Upper lobe of right lung (tissue), 1 donor: ENCODE results near the gene UBE2L3. TPM values are rescaled to one million over a fixed set of nuclear protein-coding genes. Genes with fewer than 3 reads are reported as not detected.
"Not testable (repeated sequence)": the region's sequence is repeated elsewhere in the genome, so short reads cannot be mapped to it uniquely, and the experiment has no call there.

ENCODE experiments used
- ATAC-seq: fragments of 200-7000 bp; cut with Tn5 transposase; one replicate; pipeline ENCODE4 v1.9.1; 2020; ENCODE audit warnings: mild to moderate bottlenecking, moderate library complexity
- DNase-seq: peaks from one replicate; pipeline ENCODE4 v3.0.0-alpha.2; 2020
- H3K27ac ChIP-seq: fragments of 200-600 bp; one replicate; pipeline ENCODE4 v1.8.0; 2022
- H3K27me3 ChIP-seq: fragments of 200-600 bp; one replicate; pipeline ENCODE4 v1.8.0; 2022; ENCODE audit warnings: mild to moderate bottlenecking
- H3K36me3 ChIP-seq: fragments of 200-600 bp; one replicate; pipeline ENCODE4 v1.8.0; 2022
- H3K4me1 ChIP-seq: fragments of 200-600 bp; one replicate; pipeline ENCODE4 v1.8.0; 2022
- H3K4me3 ChIP-seq: fragments of 200-600 bp; one replicate; pipeline ENCODE4 v1.8.0; 2022; ENCODE audit warnings: mild to moderate bottlenecking
- H3K9me3 ChIP-seq: fragments of 200-600 bp; one replicate; pipeline ENCODE4 v1.8.0; 2022
- CTCF ChIP-seq: fragments of 200-600 bp; IDR thresholded peaks from one replicate; pipeline ENCODE4 v1.8.0; 2022; ENCODE audit warnings: antibody characterized with exemption
- intact Hi-C: fragments of 100-400 bp; cut with DNase I; formaldehyde crosslinking; loops from one replicate; pipeline ENCODE4 v1.11.0; 2022
- total RNA-seq: library from RNA; stranded (reverse); fragmentation: NEBNext Ultra II Directional; extraction: Animal tissue kit (Norgen Biotek cat#: 25700); gene quantifications from one replicate; pipeline ENCODE4 v1.2.1, GENCODE V29; 2021
- donor health status: DM: no; HTN: yes; CAD: no; lungs with severe emphysema.

UBE2L3 gene
- total RNA-seq, 1 donor from 2014 or later: 45.7 TPM

DNA sequence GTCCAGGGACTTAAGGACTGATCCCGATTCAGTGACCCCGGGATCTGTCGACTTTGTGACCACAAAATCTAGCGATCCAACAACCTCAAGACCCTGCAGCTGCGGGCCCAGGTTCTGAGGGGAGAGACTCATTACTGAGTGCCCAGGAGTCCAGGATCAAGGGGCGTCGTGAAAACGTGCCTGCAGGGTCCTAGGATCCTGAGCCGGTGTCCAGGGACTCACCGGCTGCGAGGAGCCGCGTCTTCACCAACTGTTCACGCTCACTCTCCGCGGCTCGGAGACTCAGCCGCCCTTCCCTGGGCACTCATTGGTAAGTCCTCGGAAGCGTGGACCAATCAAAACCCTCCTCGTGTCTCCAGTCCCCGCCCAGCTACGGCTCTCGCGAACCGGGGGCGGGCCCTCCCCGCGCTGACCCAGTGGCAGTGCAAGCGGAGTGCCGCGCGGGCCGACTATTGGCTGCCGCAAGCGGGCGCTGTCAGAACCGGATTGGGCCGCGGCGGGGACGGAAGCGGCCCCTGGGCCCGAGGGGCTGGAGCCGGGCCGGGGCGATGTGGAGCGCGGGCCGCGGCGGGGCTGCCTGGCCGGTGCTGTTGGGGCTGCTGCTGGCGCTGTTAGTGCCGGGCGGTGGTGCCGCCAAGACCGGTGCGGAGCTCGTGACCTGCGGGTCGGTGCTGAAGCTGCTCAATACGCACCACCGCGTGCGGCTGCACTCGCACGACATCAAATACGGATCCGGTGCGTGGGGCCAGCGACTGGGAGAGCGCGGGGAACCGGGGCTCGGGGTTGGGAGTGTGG, 74.5 kb downstream of the UBE2L3 start, which contains the start of gene SDF2L1:
SDF2L1 (plus strand) TSS at position 514 of the 795 bp plus-strand sequence; CDS start at position 549, 35 bp downstream.
- Histone ChIP-seq H3K27ac (peak within 1 kb of the TSS; percentile 77), H3K4me1 (peaks cover 13% of the 10 kb centered on the region), H3K27me3 (no peaks in the 10 kb centered on the region), H3K4me3 (peak within 1 kb of the TSS; percentile 78), H3K36me3 (peaks cover 23% of the 10 kb centered on the region), H3K9me3 (no peaks in the 10 kb centered on the region)
- peak; percentile 33 for TF ChIP-seq CTCF
- intact Hi-C loops: no loop called here
- peak; percentile 98 for ATAC-seq
- peak; percentile 99 for DNase-seq

GRCh38 chr22:21642584-21643448, 75.3 kb downstream of the UBE2L3 start:
- DNase-seq: peak; percentile 75
- H3K4me1 ChIP-seq: peaks cover 13% of the 10 kb centered on the region
- ATAC-seq: peak; percentile 6
- intact Hi-C loops: no loop called here
- H3K9me3 ChIP-seq: no peaks in the 10 kb centered on the region
- H3K27ac ChIP-seq: peak overlapping the region; percentile 77
- TF ChIP-seq CTCF: peak; percentile 56
- H3K36me3 ChIP-seq: peaks cover 23% of the 10 kb centered on the region
- no peaks in the 10 kb centered on the region for H3K27me3 ChIP-seq
- peak overlapping the region; percentile 78 for H3K4me3 ChIP-seq

DNA sequence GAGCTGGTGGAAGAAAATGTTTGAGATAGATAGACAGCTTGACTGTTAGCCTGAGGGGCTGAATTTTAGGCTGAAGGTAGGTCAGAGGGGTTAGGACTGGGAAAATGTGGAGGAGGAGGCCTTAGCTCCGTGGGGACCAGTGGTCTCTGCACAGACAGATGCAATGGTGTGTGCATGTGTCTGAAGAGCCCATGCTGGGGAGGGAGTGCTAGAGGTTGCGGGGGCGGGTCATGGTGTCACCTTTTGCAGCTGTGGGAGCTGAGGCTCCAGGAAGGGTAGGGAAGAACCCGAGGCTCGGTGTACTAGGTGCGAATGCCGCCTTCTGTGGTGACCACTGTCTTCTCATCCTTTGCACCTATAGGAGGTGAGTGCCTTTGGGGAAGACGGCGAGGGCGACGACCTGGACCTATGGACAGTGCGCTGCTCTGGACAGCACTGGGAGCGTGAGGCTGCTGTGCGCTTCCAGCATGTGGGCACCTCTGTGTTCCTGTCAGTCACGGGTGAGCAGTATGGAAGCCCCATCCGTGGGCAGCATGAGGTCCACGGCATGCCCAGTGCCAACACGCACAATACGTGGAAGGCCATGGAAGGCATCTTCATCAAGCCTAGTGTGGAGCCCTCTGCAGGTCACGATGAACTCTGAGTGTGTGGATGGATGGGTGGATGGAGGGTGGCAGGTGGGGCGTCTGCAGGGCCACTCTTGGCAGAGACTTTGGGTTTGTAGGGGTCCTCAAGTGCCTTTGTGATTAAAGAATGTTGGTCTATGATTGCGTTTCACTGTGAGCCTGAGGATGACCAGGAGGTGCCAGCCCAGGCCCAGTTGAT, 76.2 kb downstream of the UBE2L3 start:
- H3K36me3 ChIP-seq: peaks cover 25% of the 10 kb centered on the region
- H3K4me1 ChIP-seq: peaks cover 13% of the 10 kb centered on the region
- DNase-seq (no peak), ATAC-seq (no peak)
- no peak overlapping the region for H3K27ac ChIP-seq
- TF ChIP-seq CTCF: no peak
- peak overlapping the region; percentile 78 for H3K4me3 ChIP-seq
- no peaks in the 10 kb centered on the region for H3K27me3 ChIP-seq
- intact Hi-C loops: no loop called here
- no peaks in the 10 kb centered on the region for H3K9me3 ChIP-seq

DNA sequence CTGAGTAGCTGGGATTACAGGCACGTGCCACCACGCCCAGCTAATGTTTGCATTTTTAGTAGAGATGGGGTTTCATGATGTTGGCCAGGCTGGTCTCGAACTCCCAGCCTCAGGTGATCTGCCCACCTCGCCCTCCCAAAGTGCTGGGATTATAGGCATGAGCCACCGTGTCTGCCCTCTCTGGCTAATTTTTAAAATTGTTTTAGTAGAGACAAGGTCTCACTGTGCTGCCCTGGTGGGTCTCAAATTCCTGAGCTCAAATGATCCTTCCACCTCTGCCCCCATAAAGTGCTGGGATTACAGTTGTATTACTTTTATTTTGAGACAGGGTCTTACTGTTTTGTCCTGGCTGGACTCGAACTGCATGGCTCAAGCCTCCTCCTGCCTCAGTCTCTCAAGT, 78.0 kb downstream of the UBE2L3 start:
- Histone ChIP-seq H3K36me3 (peaks cover 29% of the 10 kb centered on the region), H3K4me1 (peaks cover 13% of the 10 kb centered on the region)
- DNase-seq, H3K9me3 ChIP-seq, ATAC-seq, H3K27ac ChIP-seq, intact Hi-C loops, H3K4me3 ChIP-seq, H3K27me3 ChIP-seq: not testable (repeated sequence)

GRCh38 chr22:21646608-21647590, 79.4 kb downstream of the UBE2L3 start:
- DNase-seq: peak; percentile 75
- H3K27me3 ChIP-seq: no peaks in the 10 kb centered on the region
- ATAC-seq: peak; percentile 57
- no peak overlapping the region for H3K4me3 ChIP-seq
- peaks cover 29% of the 10 kb centered on the region for H3K36me3 ChIP-seq
- no peaks in the 10 kb centered on the region for H3K9me3 ChIP-seq
- TF ChIP-seq CTCF: peak; percentile 84
- peaks cover 25% of the 10 kb centered on the region for H3K4me1 ChIP-seq
- intact Hi-C loops: no loop called here
- H3K27ac ChIP-seq: no peak overlapping the region
